UCSD-AML1 (cell line): ENCODE results near the gene MVB12B.
A peak's percentile ranks its signal among the peaks of the same experiment; 100 is the strongest.

Source experiments
- DNase-seq: peaks from one replicate; lab custom pipeline; 2025; ENCODE audit not compliant: unreplicated experiment; lab: John Stamatoyannopoulos, UW

MVB12B gene

DNA sequence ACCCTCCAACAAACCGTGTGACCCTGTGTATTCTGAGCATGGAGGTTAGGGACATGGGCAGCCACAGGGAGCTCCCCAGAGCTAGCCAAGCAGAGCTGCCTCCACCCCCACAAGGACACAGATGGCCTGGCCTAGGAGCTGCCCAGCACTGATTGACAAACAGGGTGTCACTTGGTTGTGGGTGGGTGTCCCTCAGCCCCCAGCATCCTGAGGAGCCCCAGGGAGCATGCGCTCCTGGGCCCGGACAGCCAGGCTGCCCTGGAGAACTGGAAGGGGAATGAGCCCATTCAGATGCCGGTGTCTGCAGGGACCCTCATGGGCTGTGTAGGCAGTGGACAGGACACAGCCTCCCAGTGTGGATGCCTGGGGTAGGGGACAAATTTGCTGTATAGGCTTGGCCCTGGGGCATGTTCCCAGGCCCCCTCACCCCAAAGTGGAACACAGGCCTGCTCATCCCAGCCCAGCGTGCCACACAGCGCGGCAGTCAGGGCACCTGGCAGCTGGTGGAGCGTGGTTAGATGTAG, 162.3 kb downstream of the MVB12B start:
- no peak for DNase-seq

- DNase-seq, result no peak
Measured at GRCh38 chr9:126489581-126490213, 163.1 kb downstream of the MVB12B start.

DNA sequence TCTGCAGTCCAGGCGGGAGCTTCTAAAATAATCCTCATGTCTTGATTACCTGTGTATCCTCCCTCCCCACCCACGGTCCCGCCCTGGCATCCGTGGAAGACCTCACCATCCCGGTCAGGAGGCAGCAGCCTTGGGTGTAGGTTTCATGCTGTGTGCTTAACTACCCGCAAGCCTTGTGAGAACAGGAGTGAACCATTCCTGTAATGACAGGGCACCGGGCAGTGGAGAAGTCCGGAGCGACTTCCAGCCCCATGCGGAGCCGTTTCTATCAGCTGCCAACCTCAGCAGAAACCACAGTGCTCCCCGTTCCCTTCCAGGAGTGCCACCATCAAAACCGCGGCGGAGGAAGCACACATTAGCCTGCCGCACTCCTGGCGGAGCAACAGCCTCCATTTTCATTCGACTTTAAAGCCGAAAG, 163.6 kb downstream of the MVB12B start:
- peak; percentile 67 for DNase-seq

DNA sequence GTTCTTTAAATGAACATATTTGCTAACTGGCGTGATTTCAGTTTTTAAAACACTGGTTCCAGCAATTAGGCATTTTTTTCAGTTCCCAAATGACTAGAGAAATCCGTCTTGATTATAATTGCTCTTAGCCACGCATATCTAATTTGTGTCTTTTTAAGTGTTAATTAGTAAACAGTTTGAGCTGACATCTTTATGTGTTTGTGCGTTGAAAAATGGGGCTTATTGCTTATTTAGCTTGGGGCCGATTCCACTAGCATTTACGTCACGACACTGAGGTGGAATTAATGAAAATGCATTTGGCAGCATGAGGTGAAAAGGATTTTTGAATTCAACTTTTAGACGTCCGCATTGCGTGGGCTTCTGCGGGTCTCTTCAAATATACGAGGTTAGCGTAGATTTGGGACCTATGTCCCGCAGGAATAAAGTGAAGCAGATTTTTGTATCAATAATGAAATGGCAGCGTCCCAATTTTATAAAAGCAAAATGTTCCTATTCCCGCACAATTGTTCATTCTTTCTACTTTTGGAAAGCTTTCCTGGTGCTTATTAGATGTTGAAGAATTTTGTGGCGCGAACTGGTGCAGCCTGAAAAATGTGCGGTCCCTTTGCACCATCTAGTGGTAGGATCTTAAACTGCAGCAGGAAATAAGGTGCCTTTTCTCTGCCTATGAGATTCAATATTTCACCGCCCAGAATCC, 164.4 kb downstream of the MVB12B start:
- DNase-seq, result peak; percentile 23

- DNase-seq, result no peak
Measured at GRCh38 chr9:126491568-126491879, 164.9 kb downstream of the MVB12B start.

- DNase-seq, result no peak
Measured at GRCh38 chr9:126491949-126492348, 165.3 kb downstream of the MVB12B start.

- no peak for DNase-seq
Measured at GRCh38 chr9:126494264-126494663, 167.6 kb downstream of the MVB12B start.

GRCh38 chr9:126494746-126495145, 168.1 kb downstream of the MVB12B start:
- DNase-seq, result no peak

DNA sequence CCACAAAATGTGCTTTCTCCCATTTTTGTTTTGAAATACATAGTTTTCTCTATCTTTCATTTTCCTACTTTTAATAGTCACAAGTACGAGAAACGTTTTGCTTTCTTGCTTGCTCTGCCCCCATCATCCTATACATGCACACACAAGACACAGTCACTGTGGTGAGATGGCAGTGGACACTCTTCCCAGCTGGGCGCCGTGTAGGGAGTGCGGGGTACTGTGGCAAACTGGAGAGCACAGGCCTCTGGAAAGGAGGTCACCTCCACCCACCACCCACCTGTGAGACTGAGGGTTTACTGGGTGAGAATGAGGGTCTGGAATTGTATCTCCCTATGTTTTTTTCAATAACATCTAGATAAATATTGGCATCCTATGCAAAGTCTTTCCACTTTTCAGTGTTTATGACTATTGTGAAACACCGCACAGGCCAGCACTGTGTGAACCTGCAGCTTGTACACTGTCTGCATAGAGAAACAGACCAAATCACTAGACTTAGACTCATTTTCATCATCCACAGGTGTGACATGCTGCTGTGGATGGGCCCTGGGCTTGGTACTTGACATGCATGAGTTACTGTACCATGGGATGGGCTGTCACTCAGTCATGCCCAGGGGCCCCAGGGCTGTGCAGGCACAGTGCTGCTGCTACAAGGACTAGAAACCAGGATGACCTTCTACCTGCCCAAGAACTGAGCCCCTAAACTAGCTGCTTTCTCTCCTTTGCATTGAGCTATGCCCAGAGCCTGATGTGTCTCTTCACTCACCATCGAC, 169.0 kb downstream of the MVB12B start:
- DNase-seq, result no peak

- no peak for DNase-seq
Measured at GRCh38 chr9:126496181-126496576, 169.6 kb downstream of the MVB12B start.

DNA sequence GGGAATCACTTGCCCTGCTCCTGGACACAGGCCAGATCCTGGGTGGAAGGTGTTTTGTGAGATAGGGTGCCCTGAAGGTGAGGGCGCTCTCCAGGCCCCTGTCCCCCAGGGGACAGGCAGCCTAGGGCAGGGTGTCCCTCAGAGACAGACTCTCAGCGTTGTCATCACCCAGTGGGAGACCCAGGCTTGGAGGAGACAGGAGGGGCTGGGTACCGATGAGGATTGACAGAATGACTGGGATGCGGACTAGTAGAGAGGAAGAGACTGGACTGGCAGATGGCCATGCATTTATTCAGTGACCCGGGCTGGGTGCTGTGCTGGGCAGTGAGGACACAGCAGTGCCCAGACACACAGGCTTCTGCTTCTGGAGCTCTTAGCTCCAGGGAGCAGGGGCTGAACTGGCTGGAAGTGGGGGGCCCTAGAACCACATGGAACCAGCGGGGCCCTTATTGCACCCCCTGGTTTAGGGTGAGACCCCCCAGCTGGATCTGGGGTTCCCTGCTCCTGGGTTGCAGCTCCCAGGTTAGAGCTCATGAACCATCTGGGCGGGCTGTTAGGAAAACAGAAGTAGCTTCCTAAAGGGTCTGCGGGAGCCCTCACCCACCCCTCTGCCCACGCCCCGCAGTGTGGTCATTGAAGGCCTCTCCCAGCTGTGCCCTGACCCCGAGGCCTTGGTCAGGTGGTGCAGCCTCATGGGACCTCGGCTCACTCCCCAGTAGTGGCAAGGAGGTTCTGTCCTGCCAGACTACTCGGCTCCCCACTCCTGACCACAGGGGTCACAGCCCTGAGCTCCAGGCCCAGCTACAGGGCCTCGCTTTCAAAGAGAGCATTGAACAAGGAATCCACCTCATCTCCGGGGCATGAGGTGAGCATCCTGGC, 170.4 kb downstream of the MVB12B start:
- DNase-seq, result peak; percentile 38

DNA sequence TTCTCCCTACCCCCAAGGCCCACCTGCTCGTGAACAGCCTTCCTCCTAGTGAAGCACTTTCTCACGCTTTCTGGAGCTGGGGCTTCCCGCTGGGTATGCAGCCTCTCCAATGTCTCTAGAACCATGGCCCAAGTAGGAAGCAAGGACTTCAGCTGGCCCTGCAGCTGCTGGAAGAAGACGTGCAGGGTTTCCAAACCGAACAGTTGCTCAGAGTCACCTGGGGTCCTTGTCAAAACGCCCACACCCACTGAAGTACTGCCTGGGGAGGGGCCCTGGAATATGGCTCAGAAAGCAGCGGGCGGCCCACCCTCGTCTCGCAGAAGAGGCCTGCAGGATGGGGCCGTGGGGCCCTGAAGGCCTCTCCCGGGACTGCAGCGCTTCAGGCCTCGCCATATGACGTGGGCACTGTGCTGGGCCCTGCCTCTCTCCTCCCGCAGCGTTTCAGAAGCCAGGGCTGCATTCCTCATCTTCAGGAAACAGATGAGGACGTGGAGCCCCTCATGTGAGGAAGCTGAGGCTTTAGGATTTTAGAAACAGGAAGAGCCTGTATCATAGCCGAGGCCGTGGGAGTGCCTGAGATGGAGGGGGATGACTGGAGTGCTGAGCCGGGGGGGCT, 171.1 kb downstream of the MVB12B start:
- peak; percentile 84 for DNase-seq

GRCh38 chr9:126498331-126498730, 171.7 kb downstream of the MVB12B start:
- DNase-seq, result no peak

DNA sequence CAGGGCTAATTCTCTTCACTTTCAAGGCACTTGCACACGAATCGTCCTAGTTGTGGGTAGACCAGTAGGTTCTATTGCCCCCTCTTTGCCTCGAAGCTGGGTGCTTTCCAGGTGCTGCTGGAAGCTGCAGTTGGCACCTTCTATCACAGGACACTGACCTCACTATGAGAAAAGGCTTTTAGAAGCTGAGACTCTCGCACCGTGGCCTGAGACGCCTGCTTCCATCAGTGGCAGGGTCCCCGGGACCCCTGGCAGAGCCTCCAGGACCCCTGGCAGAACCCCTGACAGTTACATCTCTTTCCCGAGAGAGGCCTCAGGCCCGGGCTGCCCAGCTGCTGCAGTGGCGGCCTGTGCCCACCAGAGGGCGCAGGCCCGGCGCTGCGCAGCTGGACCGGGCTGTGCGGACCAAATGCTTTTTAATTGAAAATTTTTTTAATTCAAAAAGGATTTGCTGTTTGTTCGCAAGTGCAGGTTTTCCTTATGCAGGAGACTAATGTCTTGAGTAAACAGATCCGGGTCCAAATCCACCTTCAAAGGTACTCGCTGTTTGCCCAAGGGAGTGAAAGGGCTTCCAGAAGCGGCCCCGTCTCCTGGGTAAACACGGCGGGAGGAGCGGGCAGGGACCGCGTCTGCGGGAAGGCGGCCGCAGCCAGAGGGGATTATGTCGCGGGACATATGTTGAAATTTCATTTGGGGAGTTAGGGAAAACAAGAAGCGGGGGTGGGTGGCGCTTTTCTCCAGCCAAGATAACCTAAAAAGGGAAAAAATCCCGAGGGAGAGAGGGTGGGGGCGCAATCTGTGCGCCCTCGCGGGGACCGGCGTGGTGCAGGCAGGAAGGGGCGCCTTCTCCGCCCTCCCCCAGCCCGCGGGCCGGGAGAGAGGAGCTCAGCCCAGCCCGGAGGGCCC, 172.6 kb downstream of the MVB12B start:
- DNase-seq, result peak; percentile 63

GRCh38 chr9:126499911-126500599, 173.4 kb downstream of the MVB12B start:
- no peak for DNase-seq

DNA sequence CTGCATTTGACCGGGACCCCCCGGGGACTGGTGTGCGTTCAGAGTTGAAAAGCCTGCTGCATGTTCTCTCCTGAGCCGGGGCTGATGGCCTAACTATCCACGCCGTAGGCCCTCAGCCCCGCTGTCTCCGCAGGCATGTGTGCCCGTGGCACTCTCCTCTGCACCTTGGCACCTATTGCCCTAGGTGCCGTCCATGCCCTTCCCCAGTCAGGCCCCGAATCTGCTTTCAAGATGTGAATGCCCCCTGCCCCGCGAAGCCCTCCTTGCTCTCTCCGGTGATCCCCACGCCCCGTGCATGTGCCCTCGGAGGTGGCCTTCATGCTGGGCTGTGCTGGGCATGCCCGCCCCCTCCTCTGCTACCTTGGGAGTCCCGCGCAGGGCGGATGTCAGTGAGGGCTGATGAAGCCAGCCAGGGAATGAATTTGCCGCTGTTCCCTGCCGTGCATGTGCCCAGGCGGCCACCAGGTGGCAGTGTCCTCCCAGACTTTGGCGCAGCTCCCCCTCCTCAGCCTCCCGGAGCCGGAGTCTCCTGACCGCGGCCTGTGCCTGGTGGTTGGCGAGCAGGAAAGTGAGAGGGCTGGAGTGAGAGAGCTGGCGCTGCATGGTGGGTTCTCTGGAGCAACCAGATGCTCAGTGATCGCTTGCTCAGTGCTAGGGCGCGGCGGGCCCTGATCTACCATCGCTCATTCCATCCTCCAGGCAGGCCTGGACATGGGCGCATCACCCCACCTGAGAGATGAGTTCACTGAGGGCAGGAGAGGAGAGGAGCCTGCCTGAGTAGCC, 174.2 kb downstream of the MVB12B start:
- DNase-seq, result peak; percentile 73

DNA sequence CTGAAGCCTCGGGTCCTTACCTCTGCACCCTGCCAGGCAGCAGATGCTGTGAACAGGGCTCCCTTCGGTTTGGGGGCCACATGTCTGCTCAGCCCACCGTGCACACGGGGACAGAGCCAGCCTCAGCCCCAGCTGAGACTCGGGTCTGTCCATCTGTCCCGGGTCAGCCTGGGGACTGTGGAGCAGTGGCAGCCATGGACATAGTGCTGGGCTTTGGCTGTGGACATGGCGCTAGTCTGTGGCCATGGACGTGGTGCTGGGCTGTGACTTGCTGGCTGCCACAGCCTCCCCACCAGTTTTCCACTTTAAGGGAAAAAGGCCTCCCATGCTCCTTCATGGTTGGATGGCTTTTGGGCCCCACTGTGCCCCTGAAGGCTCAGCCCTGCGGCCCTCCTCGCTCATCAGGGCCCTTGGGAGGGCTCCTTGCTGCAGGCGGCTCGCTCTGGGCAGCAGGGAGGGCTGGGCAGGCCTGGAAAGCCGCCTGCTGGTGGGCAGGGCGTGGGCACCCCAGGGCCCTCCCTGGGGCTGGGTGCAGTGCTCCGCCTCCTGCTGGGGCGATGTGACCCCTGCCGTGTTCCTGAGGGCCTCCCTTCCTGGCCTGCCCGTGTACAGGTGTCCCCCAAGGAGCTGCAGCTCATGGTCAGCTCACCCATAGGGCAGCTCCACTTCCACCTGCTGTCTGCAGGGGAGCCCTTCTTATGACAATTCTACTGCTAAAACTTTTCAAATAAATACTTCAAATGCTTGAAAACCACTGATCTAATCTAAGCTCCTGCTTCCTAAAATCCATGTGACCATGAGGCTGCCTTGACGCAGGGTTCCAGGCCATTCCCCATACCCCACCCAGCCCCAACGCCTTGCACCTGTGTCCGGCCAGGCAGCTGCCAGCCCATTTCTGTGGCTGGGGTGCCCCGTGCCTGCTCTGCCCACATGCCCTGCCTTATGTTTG, 175.0 kb downstream of the MVB12B start:
- no peak for DNase-seq
